Body of pancreas (tissue), 4 donors: ENCODE results near the gene NAXE. TPM values are rescaled to one million over a fixed set of nuclear protein-coding genes. Genes with fewer than 3 reads are reported as not detected.
A peak's percentile ranks its signal among the peaks of the same experiment; 100 is the strongest.

Experiments used
- ATAC-seq: fragments of 150-250 bp; one replicate; pipeline ENCODE4 v1.9.1; 2016
- DNase-seq, 4 donors: peaks; one replicate each; pipeline ENCODE4 v3.0.0-alpha.2; 2019
- H3K27ac ChIP-seq, 4 donors: fragments of 200-600 bp; sonication (generic); 1 replicate in 3 of 4; 2 replicates in 1 of 4; pipeline versions ENCODE4 v1.5.1 to v1.6.1; 2016 to 2019; ENCODE audit warnings: mild to moderate bottlenecking in 1 of 4, mixed read lengths in 1 of 4, moderate library complexity in 1 of 4
- H3K27me3 ChIP-seq, 2 donors: fragments of 200-600 bp; sonication (generic); one replicate each; pipeline ENCODE4 v1.6.0; 2016; ENCODE audit warnings: mild to moderate bottlenecking in 1 of 2
- H3K36me3 ChIP-seq, 2 donors: fragments of 200-600 bp; sonication (generic); replicated peaks in 1 of 2; 2 replicates each; pipeline ENCODE4 v1.5.1; 2016; ENCODE audit warnings: low read depth in 2 of 2; ENCODE audit not compliant: insufficient read depth in 1 of 2
- H3K4me1 ChIP-seq: fragments of 200-600 bp; sonication (generic); one replicate; pipeline ENCODE4 v1.6.0; 2016
- H3K4me3 ChIP-seq, 2 donors: fragments of 200-600 bp; sonication (generic); 1 replicate in 1 of 2; 2 replicates in 1 of 2; pipeline ENCODE4 v1.5.1; 2016 to 2019
- H3K9me3 ChIP-seq, 3 donors: fragments of 200-600 bp; sonication (generic); 1 replicate in 2 of 3; 2 replicates in 1 of 3; pipeline ENCODE4 v1.5.1; 2016
- CTCF ChIP-seq, 7 experiments: fragments of 450-650 bp in 4 of 7; fragments of 200-600 bp in 3 of 7; sonication (generic) in 3 of 7; IDR thresholded peaks; one replicate each; pipeline ENCODE4 v1.5.1; 2016 to 2019; ENCODE audit warnings: antibody characterized with exemption in 7 of 7
- POLR2A ChIP-seq, 3 donors: fragments of 450-650 bp; IDR thresholded peaks; one replicate each; pipeline ENCODE4 v1.6.1; 2016; ENCODE audit warnings: antibody characterized with exemption in 3 of 3, mild to moderate bottlenecking in 2 of 3
- WGBS, 2 donors: methylation state at CpG; one replicate each; pipeline ENCODE4 v1.1.5; 2017; 5-methylcytosine and 5-hydroxymethylcytosine counted together
- intact Hi-C: fragments of 100-400 bp; cut with DNase I; formaldehyde crosslinking; loops from one replicate; pipeline ENCODE4 v1.15.1; 2023
- total RNA-seq, 2 donors: library from RNA; depleted of rRNA; stranded (reverse); fragments of >200 nt; gene quantifications; one replicate each; pipeline ENCODE4 v1.1.0, GENCODE V29; 2016

The NAXE gene
- total RNA-seq, 2 donors from 2014 or later = 46.1 to 62.8 TPM

- Histone ChIP-seq H3K36me3 (no peaks in the 10 kb centered on the region), H3K27ac (no peak overlapping the region), H3K4me3 (no peak overlapping the region), H3K4me1 (peaks cover 28% of the 10 kb centered on the region), H3K9me3 (no peaks in the 10 kb centered on the region), H3K27me3 (peaks cover 0 to 23% of the 10 kb centered on the region in 2 donors)
- TF ChIP-seq CTCF (IDR thresholded peaks at IDR 0.05) (no peak), POLR2A (IDR thresholded peaks at IDR 0.05) (no peak)
- ATAC-seq (no peak), DNase-seq (no peak)
- WGBS, 2 donors = 0 to 1% methylated on average over 4 to 49 of the region's 55 CpGs
- intact Hi-C loops = loop anchor here (5.0 kb wide), 1 partner anchor 32 kb away; no protein-coding TSS in a partner anchor
Observed at GRCh38 chr1:156624814-156625435, 33.3 kb downstream of the NAXE start.

GRCh38 chr1:156625436-156626078 lies 34.0 kb downstream of the NAXE start:
- TF ChIP-seq CTCF (IDR thresholded peaks at IDR 0.05) = peak in 6 of 7 experiments; percentile 59 to 80 (median 76)
- TF ChIP-seq POLR2A (IDR thresholded peaks at IDR 0.05) = no peak
- intact Hi-C loops = no loop called here
- WGBS, 2 donors = 0 to 1% methylated on average over 16 to 41 of the region's 45 CpGs
- Histone ChIP-seq H3K36me3 (no peaks in the 10 kb centered on the region), H3K4me3 (no peak overlapping the region), H3K27ac (no peak overlapping the region), H3K9me3 (no peaks in the 10 kb centered on the region), H3K4me1 (peaks cover 30% of the 10 kb centered on the region), H3K27me3 (peaks cover 0 to 23% of the 10 kb centered on the region in 2 donors)
- DNase-seq (peak; percentile 32 to 74 (median 56)), ATAC-seq (peak; percentile 56)

GRCh38 chr1:156626079-156626438 lies 34.5 kb downstream of the NAXE start:
- TF ChIP-seq CTCF (IDR thresholded peaks at IDR 0.05) = no peak
- no peak for TF ChIP-seq POLR2A (IDR thresholded peaks at IDR 0.05)

GRCh38 chr1:156627313-156627880 lies 35.8 kb downstream of the NAXE start:
- Histone ChIP-seq H3K27ac (no peak overlapping the region), H3K36me3 (no peaks in the 10 kb centered on the region), H3K4me1 (peaks cover 30% of the 10 kb centered on the region), H3K4me3 (no peak overlapping the region), H3K9me3 (no peaks in the 10 kb centered on the region), H3K27me3 (peaks cover 0 to 23% of the 10 kb centered on the region in 2 donors)
- TF ChIP-seq CTCF (IDR thresholded peaks at IDR 0.05) (peak; percentile 17 to 68 (median 61)), POLR2A (IDR thresholded peaks at IDR 0.05) (no peak)
- peak; percentile 43 to 71 (median 60) for DNase-seq
- 77 to 80% methylated on average over 2 of the region's 2 CpGs for WGBS, 2 donors
- ATAC-seq = peak; percentile 21
- intact Hi-C loops = no loop called here

More at GRCh38 chr1:156626079-156626438, 34.5 kb downstream of the NAXE start:
- ATAC-seq (no peak), DNase-seq (no peak)
- no peak overlapping the region for H3K27ac ChIP-seq
- no peaks in the 10 kb centered on the region for H3K9me3 ChIP-seq
- H3K27me3 ChIP-seq = peaks cover 0 to 23% of the 10 kb centered on the region in 2 donors
- no peak overlapping the region for H3K4me3 ChIP-seq
- H3K4me1 ChIP-seq = peaks cover 30% of the 10 kb centered on the region
- no peaks in the 10 kb centered on the region for H3K36me3 ChIP-seq
- 39 to 46% methylated on average over 4 of the region's 4 CpGs for WGBS, 2 donors
- intact Hi-C loops = no loop called here
